DOHH2 (cell line): ENCODE measurements around the gene TOMM20L.

Source experiments
- H3F3A ChIP-seq: fragments of 200-600 bp; sonication (generic), shearing (Covaris generic); 2 replicates; pipeline ENCODE4 v1.6.0; 2016; ENCODE audit warnings: antibody characterized with exemption, mild to moderate bottlenecking; ENCODE audit not compliant: control insufficient read depth, insufficient read depth
- H3K27ac ChIP-seq: fragments of 200-600 bp; sonication (generic); 2 replicates; pipeline ENCODE4 v1.5.1; 2014; ENCODE audit warnings: low read depth, mild to moderate bottlenecking, low read length, moderate library complexity
- H3K27me3 ChIP-seq: fragments of 200-600 bp; sonication (generic); 2 replicates; pipeline ENCODE4 v1.6.1; 2014; ENCODE audit warnings: mild to moderate bottlenecking, low read length, mixed read lengths; ENCODE audit not compliant: control insufficient read depth
- H3K36me3 ChIP-seq: fragments of 200-600 bp; sonication (generic); 2 replicates; pipeline ENCODE4 v1.6.1; 2014; ENCODE audit warnings: mild to moderate bottlenecking, low read length, moderate library complexity, mixed read lengths; ENCODE audit not compliant: control insufficient read depth
- H3K4me1 ChIP-seq: fragments of 200-600 bp; sonication (generic); 2 replicates; pipeline ENCODE4 v1.6.1; 2014; ENCODE audit warnings: mild to moderate bottlenecking, low read length, mixed read lengths; ENCODE audit not compliant: control insufficient read depth
- H3K4me2 ChIP-seq: fragments of 200-600 bp; sonication (generic); 2 replicates; pipeline ENCODE4 v1.6.0; 2014; ENCODE audit warnings: mild to moderate bottlenecking, low read length, moderate library complexity
- H3K4me3 ChIP-seq: fragments of 200-600 bp; sonication (generic); 2 replicates; pipeline ENCODE4 v1.5.1; 2014; ENCODE audit warnings: mild to moderate bottlenecking, low read length, mixed read lengths
- H3K79me2 ChIP-seq: fragments of 200-600 bp; sonication (generic); 2 replicates; pipeline ENCODE4 v1.6.1; 2014; ENCODE audit warnings: mild to moderate bottlenecking, low read length, mixed read lengths; ENCODE audit not compliant: control insufficient read depth
- H3K9me2 ChIP-seq: fragments of 200-600 bp; sonication (generic); replicated peaks from 2 replicates; pipeline ENCODE4 v1.6.1; 2014; ENCODE audit warnings: mild to moderate bottlenecking, low read length, mixed read lengths; ENCODE audit not compliant: control insufficient read depth
- H3K9me3 ChIP-seq: fragments of 200-600 bp; sonication (generic); 2 replicates; pipeline ENCODE4 v1.6.1; 2014; ENCODE audit warnings: antibody characterized with exemption, low read length, mixed read lengths; ENCODE audit not compliant: control insufficient read depth, insufficient read depth
- H4K20me1 ChIP-seq: fragments of 200-600 bp; sonication (generic); 2 replicates; pipeline ENCODE4 v1.6.0; 2014; ENCODE audit warnings: low read depth, mild to moderate bottlenecking, antibody characterized with exemption, low read length, moderate library complexity; ENCODE audit not compliant: control insufficient read depth, insufficient read depth
- CTCF ChIP-seq: fragments of 200-600 bp; sonication (generic); IDR thresholded peaks from one replicate; pipeline ENCODE4 v1.5.1; 2014; ENCODE audit warnings: antibody characterized with exemption, mild to moderate bottlenecking, low read depth, low read length; ENCODE audit not compliant: poor library complexity, severe bottlenecking
- EZH2phosphoT487 ChIP-seq: fragments of 200-600 bp; sonication (generic); IDR thresholded peaks from 2 replicates; pipeline ENCODE4 v1.6.1; 2017; ENCODE audit warnings: borderline replicate concordance, mild to moderate bottlenecking, antibody characterized with exemption, low read length, moderate library complexity, mixed read lengths

The TOMM20L gene

GRCh38 chr14:58395812-58396788 lies at the start of gene TOMM20L:
Gene TOMM20L, plus strand, starts transcription at chr14:58395930. Its CDS starts 28 bp downstream, at chr14:58395958.
- no peaks in the 10 kb centered on the region for H3K79me2 ChIP-seq
- peak within 1 kb of the TSS; percentile 75 for H3K4me2 ChIP-seq
- H3K4me3 ChIP-seq, result peak within 1 kb of the TSS; percentile 75
- H3K9me3 ChIP-seq, result no peaks in the 10 kb centered on the region
- peaks cover 15% of the 10 kb centered on the region for H3K4me1 ChIP-seq
- no peaks in the 10 kb centered on the region for H3K27me3 ChIP-seq
- no peaks in the 10 kb centered on the region for H3K9me2 ChIP-seq
- H3K36me3 ChIP-seq, result no peaks in the 10 kb centered on the region
- TF ChIP-seq EZH2phosphoT487, result no peak
- TF ChIP-seq CTCF, result peak; percentile 91
- H4K20me1 ChIP-seq, result no peaks in the 10 kb centered on the region
- no peak within 1 kb of the TSS for H3K27ac ChIP-seq
- H3F3A ChIP-seq, result 0 out of 2 replicates have a peak, but pooled peaks cover 9% of the 10 kb centered on the region

- TF ChIP-seq EZH2phosphoT487 (no peak), CTCF (no peak)
- Histone ChIP-seq H3K36me3 (peaks cover 63% of the 10 kb centered on the region), H3K9me3 (no peaks in the 10 kb centered on the region), H3F3A (no peaks in the 10 kb centered on the region), H3K9me2 (no peaks in the 10 kb centered on the region), H3K4me3 (no peak overlapping the region), H3K27ac (no peak overlapping the region), H3K4me2 (no peak overlapping the region), H4K20me1 (no peaks in the 10 kb centered on the region), H3K4me1 (no peaks in the 10 kb centered on the region), H3K27me3 (no peaks in the 10 kb centered on the region), H3K79me2 (no peaks in the 10 kb centered on the region)
Observed at GRCh38 chr14:58353516-58354299, 42.0 kb upstream of the TOMM20L start.

- no peaks in the 10 kb centered on the region for H3K79me2 ChIP-seq
- H3K27ac ChIP-seq, result no peak overlapping the region
- H3K36me3 ChIP-seq, result peaks cover 63% of the 10 kb centered on the region
- no peaks in the 10 kb centered on the region for H3K27me3 ChIP-seq
- TF ChIP-seq CTCF (no peak), EZH2phosphoT487 (no peak)
- H3K4me3 ChIP-seq, result no peak overlapping the region
- no peaks in the 10 kb centered on the region for H3K9me3 ChIP-seq
- H4K20me1 ChIP-seq, result no peaks in the 10 kb centered on the region
- no peaks in the 10 kb centered on the region for H3K4me1 ChIP-seq
- no peaks in the 10 kb centered on the region for H3K9me2 ChIP-seq
- H3F3A ChIP-seq, result no peaks in the 10 kb centered on the region
- no peak overlapping the region for H3K4me2 ChIP-seq
Observed at GRCh38 chr14:58354808-58355207, 40.9 kb upstream of the TOMM20L start.
